M059J (cell line): ENCODE data around the gene DNLZ. TPM values are rescaled to one million over a fixed set of nuclear protein-coding genes. Genes with fewer than 3 reads are reported as not detected.
"Not testable (repeated sequence)": the region's sequence is repeated elsewhere in the genome, so short reads cannot be mapped to it uniquely, and the experiment has no call there.

ENCODE experiments used
- DNase-seq: peaks from one replicate; pipeline ENCODE4 v3.0.0-alpha.2; 2012; ENCODE audit warnings: low read depth
- total RNA-seq: library from RNA; depleted of rRNA; stranded (reverse); fragments of >200 nt; shearing (Covaris generic); gene quantifications from 2 replicates; pipeline ENCODE4 v1.2.3, GENCODE V29; 2014

The DNLZ gene
- total RNA-seq, 1 experiment from 2014 or later = 35.9 TPM

GRCh38 chr9:136331556-136332481 is 31.7 kb downstream of the DNLZ start:
- no peak for DNase-seq

- DNase-seq = no peak
Observed at GRCh38 chr9:136331030-136331429, 32.5 kb downstream of the DNLZ start.

- no peak for DNase-seq
Observed at GRCh38 chr9:136330406-136330990, 33.0 kb downstream of the DNLZ start.

- no peak for DNase-seq
Observed at GRCh38 chr9:136329636-136330405, 33.7 kb downstream of the DNLZ start.

- no peak for DNase-seq
Observed at GRCh38 chr9:136329211-136329627, 34.3 kb downstream of the DNLZ start.

- no peak for DNase-seq
Observed at GRCh38 chr9:136328622-136329041, 34.9 kb downstream of the DNLZ start.

- no peak for DNase-seq
Observed at GRCh38 chr9:136328011-136328621, 35.4 kb downstream of the DNLZ start.

GRCh38 chr9:136327304-136327974 is 36.1 kb downstream of the DNLZ start, which contains the start of gene GPSM1:
Gene GPSM1 (plus strand): TSS chr9:136327539. CDS start chr9:136327696, 157 bp downstream.
- peak; percentile 38 for DNase-seq

- no peak for DNase-seq
Observed at GRCh38 chr9:136326761-136327303, 36.7 kb downstream of the DNLZ start.

GRCh38 chr9:136326061-136326760 is 37.3 kb downstream of the DNLZ start:
- DNase-seq = no peak

- no peak for DNase-seq
Observed at GRCh38 chr9:136325358-136325757, 38.2 kb downstream of the DNLZ start.

GRCh38 chr9:136324501-136325300 is 38.8 kb downstream of the DNLZ start:
- no peak for DNase-seq

- no peak for DNase-seq
Observed at GRCh38 chr9:136323371-136323789, 40.2 kb downstream of the DNLZ start.

- no peak for DNase-seq
Observed at GRCh38 chr9:136322756-136323330, 40.7 kb downstream of the DNLZ start.

- no peak for DNase-seq
Observed at GRCh38 chr9:136321561-136321960, 42.0 kb downstream of the DNLZ start.

GRCh38 chr9:136320972-136321371 is 42.6 kb downstream of the DNLZ start:
- DNase-seq = not testable (repeated sequence)

GRCh38 chr9:136319955-136320354 is 43.6 kb downstream of the DNLZ start:
- not testable (repeated sequence) for DNase-seq

GRCh38 chr9:136319244-136319643 is 44.3 kb downstream of the DNLZ start:
- DNase-seq = not testable (repeated sequence)

GRCh38 chr9:136318776-136319241 is 44.7 kb downstream of the DNLZ start:
- DNase-seq = no peak
